GM19372 (cell line): ENCODE results near the gene ACVRL1.

Experiments
- ATAC-seq: cut with Tn5 transposase; IDR thresholded peaks from one replicate; pipeline ENCODE4 v1.9.1; 2021; ENCODE audit warnings: mild to moderate bottlenecking, low read depth, moderate library complexity; ENCODE audit not compliant: unreplicated experiment

Gene ACVRL1

DNA sequence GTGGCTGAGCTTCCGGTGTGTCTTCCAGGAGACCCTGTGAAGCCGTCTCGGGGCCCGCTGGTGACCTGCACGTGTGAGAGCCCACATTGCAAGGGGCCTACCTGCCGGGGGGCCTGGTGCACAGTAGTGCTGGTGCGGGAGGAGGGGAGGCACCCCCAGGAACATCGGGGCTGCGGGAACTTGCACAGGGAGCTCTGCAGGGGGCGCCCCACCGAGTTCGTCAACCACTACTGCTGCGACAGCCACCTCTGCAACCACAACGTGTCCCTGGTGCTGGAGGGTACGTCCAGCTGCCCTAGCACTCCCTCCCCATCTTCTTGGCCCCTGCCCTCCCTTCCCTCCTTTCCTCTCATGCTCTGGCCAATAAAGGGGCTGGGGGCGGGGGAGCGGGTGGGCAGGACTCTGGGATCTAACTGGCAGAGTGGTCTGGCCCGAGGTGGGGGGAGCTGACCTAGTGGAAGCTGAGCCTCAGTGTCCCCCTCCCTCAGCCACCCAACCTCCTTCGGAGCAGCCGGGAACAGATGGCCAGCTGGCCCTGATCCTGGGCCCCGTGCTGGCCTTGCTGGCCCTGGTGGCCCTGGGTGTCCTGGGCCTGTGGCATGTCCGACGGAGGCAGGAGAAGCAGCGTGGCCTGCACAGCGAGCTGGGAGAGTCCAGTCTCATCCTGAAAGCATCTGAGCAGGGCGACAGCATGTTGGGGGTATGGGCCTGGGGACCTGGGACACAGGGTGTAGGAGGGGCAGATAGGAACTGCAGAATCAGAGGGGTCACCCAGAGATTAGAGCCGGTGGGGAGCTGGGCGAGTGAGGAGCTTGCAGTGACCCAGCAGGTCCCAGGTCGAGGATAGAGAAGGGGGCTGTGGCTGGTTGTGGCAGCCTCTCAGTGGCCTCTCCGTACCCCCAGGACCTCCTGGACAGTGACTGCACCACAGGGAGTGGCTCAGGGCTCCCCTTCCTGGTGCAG is 6.0 kb downstream of the ACVRL1 start:
- no peak for ATAC-seq

DNA sequence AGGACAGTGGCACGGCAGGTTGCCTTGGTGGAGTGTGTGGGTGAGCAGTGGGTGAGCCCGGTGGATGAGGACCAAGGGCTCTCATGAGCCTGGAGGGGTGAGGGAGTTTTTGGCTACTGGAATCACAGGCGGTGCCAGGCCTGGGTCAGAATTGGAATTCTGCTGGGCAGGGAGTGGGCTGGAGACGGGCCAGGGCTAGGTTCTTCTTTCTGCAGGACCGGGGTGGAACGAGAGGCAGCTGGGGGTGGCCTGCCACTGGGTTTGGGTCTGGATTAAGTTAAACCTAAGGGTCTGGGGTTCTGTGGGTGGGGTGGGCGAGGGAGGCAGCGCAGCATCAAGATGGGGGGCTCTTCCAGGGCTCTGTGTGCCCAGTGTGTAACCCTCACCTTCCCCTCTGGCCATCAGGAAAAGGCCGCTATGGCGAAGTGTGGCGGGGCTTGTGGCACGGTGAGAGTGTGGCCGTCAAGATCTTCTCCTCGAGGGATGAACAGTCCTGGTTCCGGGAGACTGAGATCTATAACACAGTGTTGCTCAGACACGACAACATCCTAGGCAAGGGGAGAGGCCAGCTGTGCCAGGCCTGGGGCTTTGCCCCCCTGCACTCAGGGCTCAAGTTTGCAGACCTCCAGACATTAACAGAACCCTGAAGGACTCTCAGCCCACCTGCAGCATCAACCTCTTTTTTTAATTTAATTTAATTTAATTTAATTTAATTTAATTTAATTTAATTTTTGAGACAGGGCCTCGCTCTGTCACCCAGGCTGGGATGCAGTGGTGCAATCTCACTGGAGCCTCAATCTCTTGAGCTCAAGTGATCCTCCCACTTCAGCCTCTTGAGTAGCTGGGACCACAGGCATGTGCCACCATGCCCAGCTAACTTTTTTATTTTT is 7.0 kb downstream of the ACVRL1 start:
- no peak for ATAC-seq

DNA sequence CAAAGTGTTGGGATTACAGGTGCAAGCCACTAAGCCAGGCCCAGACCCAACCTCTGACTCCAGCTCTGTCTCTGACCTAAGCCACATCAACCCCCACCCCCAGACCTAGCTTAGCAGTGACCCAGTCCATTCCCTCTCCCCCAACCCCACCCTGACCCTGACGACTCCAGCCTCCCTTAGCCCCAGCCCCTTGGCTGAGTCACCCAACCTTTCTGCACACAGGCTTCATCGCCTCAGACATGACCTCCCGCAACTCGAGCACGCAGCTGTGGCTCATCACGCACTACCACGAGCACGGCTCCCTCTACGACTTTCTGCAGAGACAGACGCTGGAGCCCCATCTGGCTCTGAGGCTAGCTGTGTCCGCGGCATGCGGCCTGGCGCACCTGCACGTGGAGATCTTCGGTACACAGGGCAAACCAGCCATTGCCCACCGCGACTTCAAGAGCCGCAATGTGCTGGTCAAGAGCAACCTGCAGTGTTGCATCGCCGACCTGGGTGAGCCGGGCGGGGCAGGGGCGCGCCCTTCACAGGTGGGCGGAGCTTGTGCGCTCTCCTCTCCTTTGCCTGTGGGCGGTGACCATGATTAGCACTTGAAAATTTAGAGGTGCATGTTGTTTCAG is 7.8 kb downstream of the ACVRL1 start:
- ATAC-seq = no peak

DNA sequence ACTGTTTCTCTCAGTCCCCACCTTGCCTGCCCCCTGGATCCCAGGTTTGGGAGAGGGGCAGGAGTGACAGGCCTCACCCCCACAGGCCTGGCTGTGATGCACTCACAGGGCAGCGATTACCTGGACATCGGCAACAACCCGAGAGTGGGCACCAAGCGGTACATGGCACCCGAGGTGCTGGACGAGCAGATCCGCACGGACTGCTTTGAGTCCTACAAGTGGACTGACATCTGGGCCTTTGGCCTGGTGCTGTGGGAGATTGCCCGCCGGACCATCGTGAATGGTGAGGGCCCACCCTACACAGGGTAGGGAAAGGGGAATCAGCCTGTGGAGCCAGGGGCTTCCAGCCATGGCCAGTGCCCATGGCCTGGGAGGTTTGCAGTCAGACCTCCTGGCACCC is 8.6 kb downstream of the ACVRL1 start:
- ATAC-seq = no peak

DNA sequence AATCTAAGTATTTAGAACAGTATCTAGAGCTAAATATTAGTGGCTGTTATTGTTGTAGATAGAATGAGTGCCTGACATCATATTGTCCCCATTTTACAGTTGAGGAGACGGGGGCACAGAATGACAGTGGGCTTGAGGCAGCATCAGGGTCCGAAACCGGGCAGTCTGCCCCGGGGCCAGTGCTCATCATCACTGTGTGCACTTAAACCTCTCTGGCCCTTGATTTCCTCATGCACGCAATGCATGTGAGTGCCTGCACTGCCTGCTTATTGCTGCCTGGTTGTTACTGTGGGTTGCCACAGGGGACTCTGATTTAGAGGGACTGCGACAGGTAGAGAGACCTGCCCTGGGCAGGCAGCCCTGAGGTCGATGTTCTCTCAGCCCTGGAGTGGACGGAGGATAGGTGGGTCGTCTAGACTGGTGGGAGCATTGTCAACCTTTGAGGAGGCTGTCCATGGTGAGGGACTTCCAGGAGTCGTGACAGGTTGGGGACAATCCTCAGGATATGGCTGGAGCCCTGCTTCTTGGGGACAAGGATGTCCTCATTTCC is 9.8 kb downstream of the ACVRL1 start:
- no peak for ATAC-seq

DNA sequence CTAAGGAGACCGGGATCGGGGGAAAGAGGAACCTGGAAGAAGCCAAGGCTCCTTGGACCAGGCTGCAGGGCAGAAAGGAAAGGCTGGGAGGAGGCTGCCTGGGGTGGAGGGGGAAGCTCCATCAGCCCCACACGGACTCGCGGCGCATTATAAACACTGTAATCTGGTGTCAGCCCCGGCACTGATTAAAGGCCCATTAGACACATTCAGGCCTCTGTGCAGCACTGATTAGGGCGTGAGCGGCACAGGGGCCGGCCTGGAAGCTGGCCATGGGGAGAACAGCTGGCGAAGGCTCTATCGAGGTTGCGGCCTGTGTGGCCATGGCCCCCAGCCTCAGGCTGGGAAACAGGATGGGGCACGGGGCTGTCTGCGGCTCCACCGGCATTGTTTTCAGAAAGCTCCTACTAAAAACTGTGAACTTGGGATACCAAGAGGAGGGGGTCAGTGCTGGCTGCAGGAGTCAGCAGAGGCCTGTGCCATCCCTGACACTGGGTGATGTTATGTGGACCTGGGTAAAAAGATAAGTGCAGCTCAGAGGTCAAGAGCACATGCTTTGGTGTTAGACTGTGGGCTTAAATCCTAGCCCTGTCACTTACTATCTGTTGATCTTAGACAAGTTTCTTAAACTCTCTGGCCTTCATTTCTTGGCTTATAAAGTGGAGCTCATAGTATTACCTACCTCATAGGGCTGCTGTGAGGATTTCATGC is 10.6 kb downstream of the ACVRL1 start:
- no peak for ATAC-seq

DNA sequence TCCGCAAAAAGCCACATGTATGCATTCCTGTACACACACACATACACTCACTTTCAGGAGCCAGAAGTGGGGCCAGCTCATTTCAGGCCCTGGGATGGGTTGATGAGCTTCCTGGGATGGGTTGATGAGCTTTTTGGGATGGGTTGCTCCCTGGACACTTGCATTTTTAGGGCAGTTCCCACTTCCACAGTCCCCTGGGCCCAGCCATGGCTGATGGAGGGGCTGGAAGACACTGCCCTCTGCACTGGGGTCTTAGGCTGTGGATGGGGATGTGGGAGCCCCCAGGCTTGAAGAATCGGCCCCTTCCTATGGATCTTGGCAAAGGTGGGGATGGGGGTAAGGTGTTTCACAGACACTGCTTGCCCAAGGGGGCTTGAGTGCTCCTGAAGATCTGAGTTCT is 12.7 kb downstream of the ACVRL1 start:
- no peak for ATAC-seq

DNA sequence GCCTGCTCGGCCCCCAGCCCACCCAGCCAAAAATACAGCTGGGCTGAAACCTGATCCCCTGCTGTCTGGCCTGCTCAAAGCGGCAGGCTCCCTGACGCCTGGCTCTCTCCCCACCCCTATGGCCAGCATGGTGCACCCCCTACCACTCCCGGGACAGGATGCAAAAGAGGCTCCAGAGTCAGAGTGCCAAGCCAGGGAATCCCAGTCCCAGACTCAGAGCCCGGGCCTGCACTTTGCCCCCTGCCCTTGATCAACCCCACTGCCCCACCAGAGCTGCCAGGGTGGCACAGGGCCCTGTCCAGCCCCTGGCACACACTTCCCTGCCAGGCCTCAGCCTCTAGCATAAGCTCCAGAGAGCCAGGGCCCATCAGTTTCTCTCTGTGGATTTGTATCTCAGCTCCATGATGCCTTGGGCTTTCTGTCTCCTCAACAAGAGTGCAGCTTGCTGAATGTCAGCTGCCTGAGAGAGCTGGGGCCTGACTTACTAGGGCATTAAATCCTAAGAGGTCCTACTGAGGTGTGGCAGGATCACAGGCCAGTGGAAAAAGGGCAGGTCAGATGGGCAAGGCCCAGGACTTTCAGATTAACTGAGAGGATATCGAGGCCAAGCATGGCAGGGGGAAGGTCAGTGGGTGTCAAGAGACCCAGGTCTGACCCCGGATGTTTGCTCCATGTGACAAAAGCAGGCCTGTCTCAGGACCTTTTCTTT is 13.9 kb downstream of the ACVRL1 start:
- ATAC-seq = no peak

DNA sequence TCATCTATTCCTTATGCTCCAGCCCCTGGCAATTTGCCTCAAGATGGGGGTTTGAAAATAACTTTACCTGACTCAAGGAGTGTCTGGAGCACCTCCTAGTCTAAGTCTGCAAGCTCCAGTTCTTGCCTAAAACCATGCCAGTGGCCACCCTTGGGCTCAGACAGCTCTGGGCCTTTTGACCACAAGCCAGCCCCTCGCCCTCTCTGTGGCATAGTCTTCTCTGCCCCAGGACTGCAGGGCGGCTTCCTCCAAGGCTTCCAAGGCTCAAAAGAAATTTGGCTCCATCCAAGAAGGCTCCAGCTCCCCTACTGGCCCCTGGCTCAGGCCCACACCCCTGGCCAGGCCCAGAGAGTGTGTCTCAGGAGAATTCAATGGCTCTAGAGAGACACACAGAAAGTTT is 14.8 kb downstream of the ACVRL1 start:
- ATAC-seq = no peak

DNA sequence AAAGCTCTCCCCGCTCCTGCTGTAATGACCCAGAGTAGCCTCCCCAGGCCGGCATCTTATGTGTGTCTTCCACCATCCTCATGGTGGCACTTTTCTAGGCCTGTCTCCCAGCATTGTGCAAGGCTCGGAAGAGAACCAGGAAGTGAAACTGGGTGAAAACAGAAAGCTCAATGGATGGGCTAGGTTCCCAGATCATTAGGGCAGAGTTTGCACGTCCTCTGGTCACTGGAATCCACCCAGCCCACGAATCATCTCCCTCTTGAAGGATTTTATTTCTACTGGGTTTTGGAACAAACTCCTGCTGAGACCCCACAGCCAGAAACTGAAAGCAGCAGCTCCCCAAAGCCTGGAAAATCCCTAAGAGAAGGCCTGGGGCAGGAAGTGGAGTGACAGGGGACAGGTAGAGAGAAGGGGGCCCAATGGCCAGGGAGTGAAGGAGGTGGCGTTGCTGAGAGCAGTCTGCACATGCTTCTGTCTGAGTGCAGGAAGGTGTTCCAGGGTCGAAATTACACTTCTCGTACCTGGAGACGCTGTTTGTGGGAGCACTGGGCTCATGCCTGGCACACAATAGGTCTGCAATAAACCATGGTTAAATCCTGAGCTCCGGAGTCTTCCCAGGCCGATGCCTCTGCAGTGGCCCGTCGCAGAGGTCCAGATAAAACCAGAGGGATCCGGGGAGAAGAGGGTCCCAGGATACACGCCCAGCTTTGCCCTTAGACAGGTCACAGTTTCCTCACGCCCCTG is 15.6 kb downstream of the ACVRL1 start:
- ATAC-seq = no peak

DNA sequence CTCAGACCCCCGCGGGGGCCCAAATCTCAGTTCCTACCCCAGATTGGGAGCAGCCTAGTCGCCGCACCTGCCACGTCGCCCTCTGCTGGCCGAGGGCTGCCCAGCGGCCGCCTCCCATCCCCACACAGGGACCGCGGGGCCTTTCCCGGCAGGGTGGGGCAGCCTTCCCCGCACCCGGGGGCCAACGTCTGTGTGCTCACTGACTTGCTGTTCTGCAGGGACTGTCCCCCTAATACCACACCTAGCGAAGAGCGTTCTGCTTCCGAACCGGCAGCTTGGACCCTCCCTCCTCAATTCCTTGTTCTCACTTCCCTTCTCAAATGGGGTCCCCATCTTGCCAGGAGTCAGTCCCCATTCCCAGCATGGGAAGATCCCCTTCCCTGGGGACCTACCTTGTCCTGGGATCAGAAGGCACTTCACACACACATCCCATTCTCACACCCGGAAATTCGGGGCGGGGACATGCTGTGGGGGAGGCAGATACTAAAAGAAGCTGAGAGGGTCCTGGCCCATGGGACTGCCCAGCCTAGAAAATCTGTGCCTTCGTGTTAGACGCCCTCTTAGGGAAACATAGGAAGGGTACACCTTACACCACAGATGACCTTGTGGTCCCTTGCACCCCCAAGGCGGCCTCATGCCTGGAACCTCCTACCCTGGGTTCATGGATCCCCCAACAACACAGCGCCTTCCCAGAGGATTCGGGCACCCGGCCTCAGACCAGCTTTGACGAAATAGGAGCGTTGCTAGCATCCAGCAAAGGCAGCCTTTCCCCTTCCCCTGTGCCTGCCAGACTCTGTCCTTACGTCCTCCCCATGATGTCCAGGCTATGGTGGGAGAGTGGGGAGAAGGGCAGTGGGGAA is 16.4 kb downstream of the ACVRL1 start:
- no peak for ATAC-seq

DNA sequence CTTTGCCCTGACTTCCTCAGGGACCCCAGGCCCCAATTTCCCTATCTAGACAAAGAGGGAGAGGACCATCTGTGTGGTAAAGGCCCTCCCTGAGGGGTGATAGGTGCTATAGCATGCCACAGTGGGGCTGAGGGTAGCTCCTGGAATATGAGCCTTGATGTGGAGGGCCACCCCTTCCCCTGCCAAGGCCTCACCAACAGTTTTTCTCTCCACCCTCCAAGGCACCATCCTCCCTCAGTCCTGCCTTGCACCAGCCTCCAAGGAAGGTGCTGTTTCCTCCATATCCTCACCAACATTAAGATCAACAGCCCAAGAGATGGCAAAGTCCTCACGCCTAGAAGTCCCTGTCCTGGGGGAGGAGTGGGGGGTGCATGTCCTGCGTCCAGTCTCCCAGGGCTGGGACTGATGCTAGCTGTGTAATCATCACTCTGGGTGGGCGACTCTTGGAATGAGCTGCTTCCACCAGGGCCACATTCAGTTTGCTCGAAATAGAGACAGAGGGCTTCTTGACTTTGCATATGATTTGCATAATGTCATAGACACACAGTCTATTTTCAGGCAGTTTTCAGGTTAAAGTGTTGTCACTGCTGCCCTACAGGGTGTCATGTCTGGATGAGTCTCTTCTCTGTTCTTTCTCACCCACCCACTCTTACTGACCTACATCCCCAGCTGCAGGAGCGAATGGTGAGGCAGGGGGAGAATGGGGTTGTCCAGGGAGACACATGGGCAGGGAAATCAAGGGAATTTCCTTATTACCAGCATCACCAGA is 17.4 kb downstream of the ACVRL1 start:
- no peak for ATAC-seq

DNA sequence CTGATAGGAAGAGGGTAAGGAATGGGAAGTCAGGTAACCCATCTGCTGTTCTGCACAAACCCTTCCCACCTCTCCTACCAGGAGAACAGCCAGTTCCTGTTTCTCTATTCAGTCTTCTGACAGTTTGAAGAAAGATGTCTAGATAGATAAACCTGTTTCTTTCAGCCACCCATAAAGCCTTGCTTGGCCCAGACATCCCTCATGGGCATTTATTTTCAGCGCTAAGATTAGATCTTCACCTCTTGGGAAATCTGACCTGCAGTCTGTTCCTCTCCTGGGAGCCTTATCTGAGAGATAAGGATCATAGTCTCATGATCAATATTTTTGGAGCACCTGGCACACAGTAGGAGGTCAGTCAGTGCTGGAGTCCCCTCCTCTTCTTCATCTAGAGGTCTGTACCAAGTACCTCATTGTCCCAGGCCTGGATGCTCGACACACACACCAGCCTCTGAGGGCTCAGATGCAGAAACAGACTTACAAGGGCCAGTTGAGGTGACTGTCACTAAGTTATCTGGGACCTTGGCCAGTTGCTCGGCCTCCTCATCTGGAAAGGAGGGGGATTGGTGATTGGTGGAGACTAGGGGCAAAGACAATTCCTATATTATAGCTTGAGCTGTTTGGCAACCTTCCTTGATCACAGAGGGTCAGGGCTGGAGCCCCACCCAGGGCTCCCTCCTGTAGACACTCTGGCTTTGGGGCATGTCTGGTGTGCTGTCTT is 18.2 kb downstream of the ACVRL1 start:
- ATAC-seq = no peak

DNA sequence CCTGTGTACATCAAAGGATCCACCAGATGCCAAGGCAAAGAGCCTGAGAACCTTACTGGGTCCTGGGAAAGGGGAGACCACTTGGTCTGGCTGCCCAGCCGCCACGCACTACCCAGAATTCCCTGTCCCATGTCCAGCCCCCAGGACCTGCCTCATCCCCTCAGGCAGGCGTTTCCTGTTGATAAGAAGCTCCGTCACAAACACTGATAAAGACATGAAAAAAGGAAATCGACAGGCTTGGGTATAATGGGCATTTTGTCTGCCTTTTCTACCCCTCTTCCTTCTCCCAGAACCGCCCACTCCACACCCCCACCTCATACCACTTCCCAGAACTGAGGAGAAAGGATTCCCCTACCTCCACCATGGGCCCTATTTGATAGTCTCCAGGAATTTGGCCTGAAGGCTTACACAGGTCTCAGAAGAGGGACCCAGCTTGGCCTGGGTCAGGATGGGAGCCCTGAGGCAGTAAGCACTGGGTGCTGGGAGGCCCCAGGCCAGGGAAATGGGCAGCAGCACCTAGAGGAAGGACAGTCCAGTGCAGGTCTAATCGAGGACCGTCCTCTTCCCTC is 18.8 kb downstream of the ACVRL1 start:
- ATAC-seq = no peak

DNA sequence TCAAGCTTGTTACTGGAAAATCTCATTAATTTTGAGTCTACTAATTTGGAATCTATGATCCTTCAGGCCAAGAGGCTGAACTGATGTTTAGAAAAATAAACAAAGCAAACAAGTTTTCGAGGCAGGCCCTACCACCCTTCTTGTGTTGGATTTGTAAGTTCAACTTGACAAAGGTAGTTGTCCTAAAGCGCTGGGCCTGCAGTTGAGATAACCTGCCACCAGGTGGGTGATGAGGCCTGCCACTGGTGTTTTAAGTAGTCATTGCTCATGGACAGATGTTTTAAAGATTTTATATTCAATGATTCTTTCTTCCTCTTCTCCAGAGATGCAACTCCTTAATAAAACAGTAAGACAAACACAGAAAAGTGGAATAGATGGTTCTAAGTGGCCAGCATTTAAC is 19.4 kb downstream of the ACVRL1 start:
- ATAC-seq = no peak
